ENCODE measurements around the gene CCDC201.
"Not testable (repeated sequence)": the region's sequence is repeated elsewhere in the genome, so short reads cannot be mapped to it uniquely, and the experiment has no call there.

CCDC201 gene

GRCh38 chr7:45872116-45873034 lies 507 bp downstream of the CCDC201 start:
- DNase-seq: no peak

- DNase-seq: no peak
Observed at GRCh38 chr7:45869426-45869825, 3.5 kb downstream of the CCDC201 start.

- DNase-seq: no peak
Observed at GRCh38 chr7:45867471-45867870, 5.4 kb downstream of the CCDC201 start.

GRCh38 chr7:45865594-45866410 lies 7.1 kb downstream of the CCDC201 start:
- no peak for DNase-seq

- DNase-seq: no peak
Observed at GRCh38 chr7:45863715-45864114, 9.2 kb downstream of the CCDC201 start.

GRCh38 chr7:45856888-45857287 lies 16.0 kb downstream of the CCDC201 start:
- DNase-seq: not testable (repeated sequence)

- DNase-seq: not testable (repeated sequence)
Observed at GRCh38 chr7:45855680-45856079, 17.2 kb downstream of the CCDC201 start.

GRCh38 chr7:45853491-45853890 lies 19.4 kb downstream of the CCDC201 start:
- DNase-seq: not testable (repeated sequence)

GRCh38 chr7:45852984-45853383 lies 19.9 kb downstream of the CCDC201 start:
- not testable (repeated sequence) for DNase-seq

GRCh38 chr7:45848734-45849133 lies 24.1 kb downstream of the CCDC201 start:
- not testable (repeated sequence) for DNase-seq

- not testable (repeated sequence) for DNase-seq
Observed at GRCh38 chr7:45846536-45846935, 26.3 kb downstream of the CCDC201 start.

GRCh38 chr7:45841926-45842717 lies 30.8 kb downstream of the CCDC201 start:
- not testable (repeated sequence) for DNase-seq

GRCh38 chr7:45838852-45839251 lies 34.0 kb downstream of the CCDC201 start:
- not testable (repeated sequence) for DNase-seq

- not testable (repeated sequence) for DNase-seq
Observed at GRCh38 chr7:45832433-45833177, 40.3 kb downstream of the CCDC201 start.

- DNase-seq: not testable (repeated sequence)
Observed at GRCh38 chr7:45829846-45830245, 43.0 kb downstream of the CCDC201 start.

GRCh38 chr7:45827731-45828130 lies 45.2 kb downstream of the CCDC201 start:
- not testable (repeated sequence) for DNase-seq

GRCh38 chr7:45826550-45826949 lies 46.3 kb downstream of the CCDC201 start:
- DNase-seq: not testable (repeated sequence)

GRCh38 chr7:45818763-45819162 lies 54.1 kb downstream of the CCDC201 start:
- not testable (repeated sequence) for DNase-seq

GRCh38 chr7:45817913-45818312 lies 55.0 kb downstream of the CCDC201 start:
- DNase-seq: not testable (repeated sequence)

- DNase-seq: not testable (repeated sequence)
Observed at GRCh38 chr7:45817016-45817415, 55.9 kb downstream of the CCDC201 start.

GRCh38 chr7:45814216-45815118 lies 58.4 kb downstream of the CCDC201 start:
- not testable (repeated sequence) for DNase-seq

Data from activated naive CD4-positive, alpha-beta T cell (primary cell).